ENCODE results near the gene ARL11. TPM values are rescaled to one million over a fixed set of nuclear protein-coding genes. Genes with fewer than 3 reads are reported as not detected.

Gene ARL11
- not detected in 5 replicates for total RNA-seq (2022; extraction: Qiagen RNA extraction)

DNA sequence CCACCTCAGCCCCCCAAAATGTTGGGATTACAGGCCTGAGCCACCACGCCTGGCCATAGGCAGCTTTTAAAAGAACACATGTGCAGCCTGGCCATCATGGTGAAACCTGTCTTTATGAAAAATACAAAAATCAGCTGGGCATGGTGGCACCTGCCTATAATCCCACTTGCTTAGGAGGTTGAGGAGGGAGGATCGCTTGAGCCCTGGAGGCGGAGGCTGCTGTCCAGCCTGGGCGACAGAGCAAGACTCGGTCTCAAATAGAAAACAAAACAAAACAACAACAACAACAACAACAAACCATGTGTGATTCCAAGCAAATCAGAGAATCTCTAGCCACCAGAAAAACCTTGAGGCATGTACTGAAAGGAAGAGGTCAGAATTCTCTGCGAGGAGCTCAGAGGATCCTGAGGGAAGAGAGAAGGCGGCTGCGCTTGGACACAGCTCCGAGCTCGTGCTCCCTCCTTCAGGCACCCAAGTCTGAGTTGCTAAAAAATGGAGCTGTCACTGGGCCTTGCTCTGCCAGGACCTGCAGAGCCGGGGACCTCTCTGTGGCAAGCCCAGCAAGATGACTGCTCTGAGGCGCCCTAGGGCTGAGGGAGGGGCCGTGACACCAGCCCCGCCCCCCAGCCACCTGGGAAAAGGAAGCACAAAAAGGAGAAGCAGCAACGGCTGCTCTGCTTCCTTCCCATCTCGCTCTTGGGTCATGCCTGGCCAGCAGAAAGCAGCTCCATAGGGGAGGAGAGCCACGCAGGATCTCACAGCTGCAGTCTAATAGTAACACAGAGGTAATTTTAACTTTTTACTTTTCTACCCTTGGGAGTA, at the start of gene ARL11:
Gene ARL11, plus strand, starts transcription at position 677 of the 822 bp plus-strand sequence. CDS start 1,941 bp downstream, outside the sequence.

DNA sequence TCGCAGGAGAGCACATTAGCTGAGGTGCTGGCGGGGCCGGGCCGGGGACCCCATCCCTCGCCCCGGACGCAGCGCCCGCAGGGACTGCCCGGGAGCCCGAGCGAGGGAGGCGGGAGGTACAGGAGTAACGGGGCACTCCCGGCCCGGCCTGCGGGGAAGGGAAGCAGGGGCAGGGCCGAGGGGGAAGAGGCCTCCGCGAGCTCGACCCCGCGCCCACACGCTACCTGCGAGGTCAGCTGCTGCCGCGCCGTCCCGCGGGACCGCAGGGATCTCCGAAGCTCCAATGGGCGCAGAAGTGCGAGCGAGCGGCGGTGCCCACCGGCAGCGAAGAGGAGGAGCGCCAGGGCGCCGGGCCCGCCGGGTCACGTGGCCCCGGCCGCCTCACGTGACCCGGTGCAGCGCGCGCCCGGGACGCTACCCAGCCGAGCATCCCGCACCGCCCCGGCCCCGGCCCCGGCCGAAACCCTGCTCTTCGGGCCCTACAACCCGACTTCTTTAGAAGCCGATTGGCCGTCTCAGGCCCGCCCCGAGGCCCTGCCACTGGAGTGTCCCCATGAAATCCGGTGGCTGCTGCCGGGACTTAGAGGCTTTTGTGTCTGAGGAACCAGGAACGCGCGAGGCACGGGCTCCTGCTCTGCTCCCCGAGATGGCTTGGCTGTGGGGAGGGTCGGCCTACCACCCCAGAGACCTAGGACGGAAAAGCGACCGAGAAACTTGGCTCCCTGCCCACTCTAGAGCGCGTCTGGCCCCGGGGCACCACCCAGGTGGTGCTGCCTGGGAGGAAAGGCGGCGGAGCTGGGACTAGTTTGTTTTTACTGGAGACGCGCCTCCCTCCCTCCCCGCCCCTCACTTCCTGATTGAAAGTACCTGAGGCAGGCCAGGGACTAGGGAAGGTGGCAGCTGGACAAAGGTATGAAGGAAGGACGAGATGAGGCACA, 42.8 kb upstream of the ARL11 start, which contains the start of gene RCBTB1:
Gene RCBTB1, minus strand, starts transcription at position 339 of the 938 bp plus-strand sequence. CDS start 18,279 bp downstream, outside the sequence.

Other genes starting within 250 kb of the ARL11 start
- 1.5 to 2.3 TPM (median 2.1 TPM) in 5 replicates for gene CAB39L, start 184.4 kb upstream of the ARL11 start, total RNA-seq (2022; extraction: Qiagen RNA extraction)
- 1.6 to 2.4 TPM (median 2.1 TPM) in 5 replicates for gene SETDB2, start 184.2 kb upstream of the ARL11 start, total RNA-seq (2022; extraction: Qiagen RNA extraction)
- gene PHF11, start 132.6 kb upstream of the ARL11 start, total RNA-seq (2022; extraction: Qiagen RNA extraction): 5.1 to 6.7 TPM (median 6.5 TPM) in 5 replicates
- gene RCBTB1, start 42.9 kb upstream of the ARL11 start, total RNA-seq (2022; extraction: Qiagen RNA extraction): 7.2 to 9.5 TPM (median 8.7 TPM) in 5 replicates
- 51.2 to 70.3 TPM (median 69.4 TPM) in 5 replicates for gene EBPL, start 63.0 kb downstream of the ARL11 start, total RNA-seq (2022; extraction: Qiagen RNA extraction)
- gene KPNA3, start 164.2 kb downstream of the ARL11 start, total RNA-seq (2022; extraction: Qiagen RNA extraction): 27.9 to 32.2 TPM (median 30.7 TPM) in 5 replicates

Measured in A549 treated with Mapracorat at 1 μM for 4 hours (cell line).